Mesendoderm (in vitro differentiated cells): Measurements from ENCODE around the gene PSMA5.

ENCODE experiments used
- DNase-seq: peaks from one replicate; pipeline ENCODE4 v3.0.0; 2013
- H2AK5ac ChIP-seq: 2 replicates; pipeline ENCODE4 v1.6.1; 2013; ENCODE audit warnings: low read length, inconsistent platforms
- H2BK120ac ChIP-seq: 2 replicates; pipeline ENCODE4 v1.6.1; 2013; ENCODE audit warnings: low read depth, mild to moderate bottlenecking, low read length, moderate library complexity, mixed read lengths
- H2BK15ac ChIP-seq: replicated peaks from 2 replicates; pipeline ENCODE4 v1.6.1; 2013; ENCODE audit warnings: low read depth, mild to moderate bottlenecking, moderate library complexity
- H2BK5ac ChIP-seq: 2 replicates; pipeline ENCODE4 v1.6.1; 2013; ENCODE audit warnings: low read length, inconsistent platforms
- H3K18ac ChIP-seq: 2 replicates; pipeline ENCODE4 v1.6.1; 2013; ENCODE audit warnings: mild to moderate bottlenecking, low read length, mixed read lengths
- H3K23ac ChIP-seq: one replicate; pipeline ENCODE4 v1.6.1; 2013; ENCODE audit warnings: low read length
- H3K27ac ChIP-seq: 2 replicates; pipeline ENCODE4 v1.5.1; 2013; ENCODE audit warnings: low read depth, mild to moderate bottlenecking, inconsistent platforms, low read length, moderate library complexity
- H3K27me3 ChIP-seq: 2 replicates; pipeline ENCODE4 v1.6.1; 2013; ENCODE audit warnings: low read length, control low read depth, mild to moderate bottlenecking, inconsistent platforms; ENCODE audit not compliant: insufficient read depth, poor library complexity
- H3K36me3 ChIP-seq: 2 replicates; pipeline ENCODE4 v1.6.1; 2013; ENCODE audit warnings: low read length, inconsistent platforms; ENCODE audit not compliant: control insufficient read depth, insufficient read depth
- H3K4ac ChIP-seq: one replicate; pipeline ENCODE4 v1.6.1; 2013; ENCODE audit warnings: low read depth, mild to moderate bottlenecking, low read length, moderate library complexity
- H3K4me1 ChIP-seq: 2 replicates; pipeline ENCODE4 v1.6.1; 2013; ENCODE audit warnings: low read depth, low read length, inconsistent platforms; ENCODE audit not compliant: control insufficient read depth
- H3K4me2 ChIP-seq: 2 replicates; pipeline ENCODE4 v1.6.1; 2013; ENCODE audit warnings: low read length
- H3K4me3 ChIP-seq: 2 replicates; pipeline ENCODE4 v1.5.1; 2013; ENCODE audit warnings: mild to moderate bottlenecking, low read length
- H3K56ac ChIP-seq: one replicate; pipeline ENCODE4 v1.6.1; 2013; ENCODE audit warnings: low read length
- H3K79me1 ChIP-seq: 2 replicates; pipeline ENCODE4 v1.6.1; 2013; ENCODE audit warnings: low read length, inconsistent platforms
- H3K79me2 ChIP-seq: 2 replicates; pipeline ENCODE4 v1.6.1; 2013; ENCODE audit warnings: mild to moderate bottlenecking, low read length; ENCODE audit not compliant: control insufficient read depth, insufficient read depth
- H3K9ac ChIP-seq: 2 replicates; pipeline ENCODE4 v1.6.1; 2013; ENCODE audit warnings: low read length, inconsistent platforms
- H4K5ac ChIP-seq: one replicate; pipeline ENCODE4 v1.6.1; 2013; ENCODE audit warnings: low read length
- H4K8ac ChIP-seq: one replicate; pipeline ENCODE4 v1.6.1; 2013; ENCODE audit warnings: low read depth, mild to moderate bottlenecking, control low read depth, low read length, moderate library complexity
- WGBS: extraction: QIAGEN DNeasy Blood & Tissue Kit; methylation state at CpG from one replicate; pipeline ENCODE4 v1.1.7; 2013; ENCODE audit warnings: low lambda C conversion rate, missing lambda C conversion rate; ENCODE audit not compliant: insufficient coverage; ENCODE audit errors: extremely low coverage; 5-methylcytosine and 5-hydroxymethylcytosine counted together

PSMA5 gene

DNA sequence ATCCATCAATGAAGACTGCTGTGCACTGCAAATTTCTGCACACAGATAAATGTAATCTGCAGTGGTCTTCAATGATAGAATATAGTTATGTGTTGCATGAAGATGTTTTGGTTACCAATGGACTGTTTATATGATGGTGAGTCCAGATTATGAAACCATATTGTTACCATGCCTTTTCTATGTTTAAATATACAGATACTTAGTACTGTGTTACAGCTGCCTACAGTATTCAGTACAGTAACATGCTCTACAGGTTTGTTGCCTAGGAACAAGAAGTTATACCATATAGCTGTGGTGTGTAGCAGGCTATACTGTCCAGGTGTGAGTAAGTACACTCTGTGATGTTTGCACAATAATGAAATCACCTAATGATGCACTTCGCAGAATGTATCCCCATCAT is 69.3 kb downstream of the PSMA5 start:
- no peak overlapping the region for H3K4ac ChIP-seq
- H3K56ac ChIP-seq, result no peak overlapping the region
- H3K27me3 ChIP-seq, result no peaks in the 10 kb centered on the region
- H3K27ac ChIP-seq, result no peak overlapping the region
- no peak overlapping the region for H2BK15ac ChIP-seq
- no peak overlapping the region for H3K18ac ChIP-seq
- no peak overlapping the region for H4K8ac ChIP-seq
- no peak overlapping the region for H3K23ac ChIP-seq
- H3K79me1 ChIP-seq, result no peaks in the 10 kb centered on the region
- no peak overlapping the region for H2AK5ac ChIP-seq
- H3K36me3 ChIP-seq, result no peaks in the 10 kb centered on the region
- H3K4me2 ChIP-seq, result no peak overlapping the region
- H3K9ac ChIP-seq, result no peak overlapping the region
- no peak for DNase-seq
- H4K5ac ChIP-seq, result no peak overlapping the region
- no peaks in the 10 kb centered on the region for H3K4me1 ChIP-seq
- no CpG with 5 or more reads among the region's 1 CpG for WGBS
- H2BK5ac ChIP-seq, result no peak overlapping the region
- no peak overlapping the region for H3K4me3 ChIP-seq
- no peak overlapping the region for H2BK120ac ChIP-seq
- no peaks in the 10 kb centered on the region for H3K79me2 ChIP-seq

DNA sequence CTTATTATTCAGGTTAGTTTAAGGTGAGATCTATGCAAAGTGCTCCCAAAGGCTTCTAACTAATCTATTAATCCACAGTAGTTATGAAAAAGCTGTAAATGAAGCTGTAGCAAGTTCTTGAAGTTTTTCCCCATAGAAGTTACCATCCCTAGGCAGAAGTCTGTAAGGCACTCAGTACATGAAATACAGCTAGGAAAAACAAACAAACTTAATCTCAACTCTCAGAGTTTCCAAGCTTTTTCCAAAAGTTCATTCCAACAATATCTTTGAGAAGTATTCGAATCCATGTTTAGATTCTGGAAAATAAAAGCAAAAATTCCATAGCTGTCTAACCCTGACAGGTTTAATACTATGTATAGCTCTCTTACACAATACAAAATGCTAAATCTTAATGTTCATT is 69.7 kb downstream of the PSMA5 start:
- no peaks in the 10 kb centered on the region for H3K4me1 ChIP-seq
- H3K4ac ChIP-seq, result no peak overlapping the region
- no CpG with 5 or more reads among the region's 1 CpG for WGBS
- no peak overlapping the region for H3K9ac ChIP-seq
- H2BK5ac ChIP-seq, result no peak overlapping the region
- no peak overlapping the region for H3K56ac ChIP-seq
- no peaks in the 10 kb centered on the region for H3K27me3 ChIP-seq
- no peaks in the 10 kb centered on the region for H3K79me2 ChIP-seq
- no peak overlapping the region for H2AK5ac ChIP-seq
- no peaks in the 10 kb centered on the region for H3K79me1 ChIP-seq
- no peak overlapping the region for H3K23ac ChIP-seq
- no peak overlapping the region for H4K5ac ChIP-seq
- H3K36me3 ChIP-seq, result peaks cover under 1% of the 10 kb centered on the region
- H3K4me3 ChIP-seq, result no peak overlapping the region
- H2BK15ac ChIP-seq, result no peak overlapping the region
- no peak overlapping the region for H3K4me2 ChIP-seq
- no peak overlapping the region for H3K18ac ChIP-seq
- no peak for DNase-seq
- H3K27ac ChIP-seq, result no peak overlapping the region
- no peak overlapping the region for H2BK120ac ChIP-seq
- H4K8ac ChIP-seq, result no peak overlapping the region

GRCh38 chr1:109354929-109355328 is 71.3 kb downstream of the PSMA5 start:
- no CpG with 5 or more reads among the region's 3 CpGs for WGBS

DNA sequence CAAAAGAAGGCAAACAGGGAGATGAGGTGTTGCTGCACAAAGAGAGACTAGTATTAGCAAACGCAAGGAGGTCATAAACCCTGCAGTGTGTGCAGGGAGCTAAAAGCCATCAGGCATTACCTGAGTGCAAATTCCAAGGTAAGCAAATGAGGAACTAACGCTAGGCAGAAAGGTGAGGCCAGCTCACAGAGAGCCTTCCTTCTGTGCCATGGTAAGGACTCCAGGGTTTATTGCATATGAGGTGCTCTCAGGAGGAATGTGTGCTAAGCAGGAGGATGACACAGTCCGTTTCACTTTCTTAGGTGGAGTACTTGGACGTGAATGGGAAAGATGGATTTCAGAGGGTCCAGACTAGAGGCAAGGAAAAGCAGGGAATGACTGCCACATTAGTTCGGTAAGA is 74.8 kb downstream of the PSMA5 start:
- Histone ChIP-seq H3K9ac (no peak overlapping the region), H4K8ac (no peak overlapping the region), H2BK5ac (no peak overlapping the region), H4K5ac (no peak overlapping the region), H3K4me2 (no peak overlapping the region), H3K36me3 (peaks cover 4% of the 10 kb centered on the region), H2AK5ac (no peak overlapping the region), H3K4me1 (no peaks in the 10 kb centered on the region), H3K79me2 (no peaks in the 10 kb centered on the region), H3K18ac (no peak overlapping the region), H2BK15ac (no peak overlapping the region), H3K27ac (no peak overlapping the region), H3K56ac (no peak overlapping the region), H3K27me3 (no peaks in the 10 kb centered on the region), H3K4ac (no peak overlapping the region), H3K4me3 (no peak overlapping the region), H2BK120ac (no peak overlapping the region), H3K23ac (peak overlapping the region; percentile 11), H3K79me1 (no peaks in the 10 kb centered on the region)
- WGBS, result no CpG with 5 or more reads among the region's 5 CpGs
- no peak for DNase-seq

More at GRCh38 chr1:109354929-109355328, 71.3 kb downstream of the PSMA5 start:
- Histone ChIP-seq H3K79me1 (no peaks in the 10 kb centered on the region), H3K4me3 (no peak overlapping the region), H3K56ac (no peak overlapping the region), H3K36me3 (peaks cover 3% of the 10 kb centered on the region), H3K18ac (no peak overlapping the region), H2BK5ac (no peak overlapping the region), H3K23ac (no peak overlapping the region), H3K9ac (no peak overlapping the region), H3K27me3 (no peaks in the 10 kb centered on the region), H2BK120ac (no peak overlapping the region), H2AK5ac (no peak overlapping the region), H3K27ac (no peak overlapping the region), H4K5ac (no peak overlapping the region), H4K8ac (no peak overlapping the region), H3K79me2 (no peaks in the 10 kb centered on the region), H2BK15ac (no peak overlapping the region), H3K4me1 (no peaks in the 10 kb centered on the region), H3K4me2 (no peak overlapping the region), H3K4ac (no peak overlapping the region)
- no peak for DNase-seq

DNA sequence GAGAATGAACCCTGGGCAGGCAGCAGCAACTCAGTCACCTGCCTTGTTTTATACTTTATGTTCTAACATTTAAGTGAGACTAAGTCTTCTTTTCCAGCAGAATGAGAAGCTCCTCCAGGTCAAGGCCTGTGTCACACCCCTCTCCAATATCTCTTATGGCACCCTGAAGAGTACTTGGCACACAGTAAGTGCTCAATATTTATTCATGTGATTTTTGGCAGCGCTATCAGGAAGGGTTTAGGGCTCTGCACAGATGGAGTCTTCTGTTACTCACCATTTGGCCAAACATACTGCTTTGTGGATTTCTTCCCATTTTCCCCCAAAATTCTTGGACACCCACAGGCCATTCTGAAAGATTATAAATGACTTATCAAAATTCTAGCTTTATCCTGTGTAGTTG is 75.6 kb downstream of the PSMA5 start:
- Histone ChIP-seq H4K8ac (no peak overlapping the region), H4K5ac (no peak overlapping the region), H2BK120ac (no peak overlapping the region), H3K27me3 (no peaks in the 10 kb centered on the region), H3K18ac (no peak overlapping the region), H3K56ac (no peak overlapping the region), H3K4me1 (no peaks in the 10 kb centered on the region), H3K4ac (no peak overlapping the region), H3K79me2 (no peaks in the 10 kb centered on the region), H2BK5ac (no peak overlapping the region), H3K27ac (no peak overlapping the region), H3K79me1 (no peaks in the 10 kb centered on the region), H3K9ac (no peak overlapping the region), H3K4me3 (no peak overlapping the region), H3K36me3 (peaks cover 4% of the 10 kb centered on the region), H2BK15ac (no peak overlapping the region), H3K4me2 (no peak overlapping the region), H3K23ac (no peak overlapping the region), H2AK5ac (no peak overlapping the region)
- DNase-seq, result no peak
- WGBS, result no CpG with 5 or more reads among the region's 1 CpG

DNA sequence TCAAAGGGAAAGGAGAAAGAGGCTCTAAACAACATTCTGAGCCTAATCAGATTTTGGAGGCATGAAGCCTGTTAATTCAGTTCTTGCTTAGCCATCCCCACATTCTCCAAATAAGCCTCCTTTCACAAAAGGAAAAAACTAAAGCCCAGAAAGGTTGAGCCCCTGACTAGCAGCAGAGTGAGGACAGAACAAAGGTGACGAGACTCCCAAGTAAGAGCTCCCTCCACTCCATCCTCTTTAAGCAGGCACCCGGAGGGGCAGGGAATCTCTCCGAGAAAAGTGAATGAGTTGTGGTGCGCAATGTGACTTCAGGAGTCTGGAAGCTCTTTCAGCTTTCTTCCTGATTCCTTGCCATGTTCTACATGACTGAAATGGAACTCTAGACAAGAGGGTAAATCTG is 76.1 kb downstream of the PSMA5 start:
- no peaks in the 10 kb centered on the region for H3K79me2 ChIP-seq
- no peaks in the 10 kb centered on the region for H3K79me1 ChIP-seq
- no peak overlapping the region for H3K4me2 ChIP-seq
- no peak overlapping the region for H4K5ac ChIP-seq
- no peak overlapping the region for H2AK5ac ChIP-seq
- H3K27me3 ChIP-seq, result no peaks in the 10 kb centered on the region
- H2BK15ac ChIP-seq, result no peak overlapping the region
- no peak overlapping the region for H3K4me3 ChIP-seq
- no peak overlapping the region for H2BK5ac ChIP-seq
- H3K4ac ChIP-seq, result no peak overlapping the region
- H3K9ac ChIP-seq, result no peak overlapping the region
- H3K27ac ChIP-seq, result no peak overlapping the region
- WGBS, result no CpG with 5 or more reads among the region's 4 CpGs
- no peak overlapping the region for H3K18ac ChIP-seq
- no peak overlapping the region for H4K8ac ChIP-seq
- H3K23ac ChIP-seq, result no peak overlapping the region
- no peak overlapping the region for H3K56ac ChIP-seq
- no peak for DNase-seq
- no peaks in the 10 kb centered on the region for H3K4me1 ChIP-seq
- no peak overlapping the region for H2BK120ac ChIP-seq
- H3K36me3 ChIP-seq, result peaks cover 4% of the 10 kb centered on the region
